Measurements from ENCODE around the gene ACR.

Gene ACR

GRCh38 chr22:50737728-50738648 is at the start of gene ACR:
TSS of gene ACR (plus strand) at chr22:50738204. CDS start at chr22:50738236, 32 bp downstream.
- Histone ChIP-seq H3K4me3 (ENCODE audit: low read depth, low read length) (no peak within 1 kb of the TSS), H3K27me3 (ENCODE audit: control insufficient read depth, insufficient read depth, low read length) (peaks cover 56% of the 10 kb centered on the region), H3K4me1 (ENCODE audit: control insufficient read depth, insufficient read depth, low read length) (no peaks in the 10 kb centered on the region), H3K36me3 (ENCODE audit: control insufficient read depth, insufficient read depth, low read length) (no peaks in the 10 kb centered on the region), H3K9me3 (ENCODE audit: control insufficient read depth, insufficient read depth, low read length) (no peaks in the 10 kb centered on the region), H3K9ac (ENCODE audit: low read depth, low read length) (no peak within 1 kb of the TSS)

- Histone ChIP-seq H3K36me3 (ENCODE audit: control insufficient read depth, insufficient read depth, low read length) (no peaks in the 10 kb centered on the region), H3K4me3 (ENCODE audit: low read depth, low read length) (no peak overlapping the region), H3K9me3 (ENCODE audit: control insufficient read depth, insufficient read depth, low read length) (no peaks in the 10 kb centered on the region), H3K27me3 (ENCODE audit: control insufficient read depth, insufficient read depth, low read length) (no peaks in the 10 kb centered on the region), H3K4me1 (ENCODE audit: control insufficient read depth, insufficient read depth, low read length) (peaks cover 2% of the 10 kb centered on the region), H3K9ac (ENCODE audit: low read depth, low read length) (no peak overlapping the region)
These were observed 49.6 kb upstream of the ACR start for GRCh38 chr22:50688448-50688847.

- Histone ChIP-seq H3K36me3 (ENCODE audit: control insufficient read depth, insufficient read depth, low read length) (no peaks in the 10 kb centered on the region), H3K4me1 (ENCODE audit: control insufficient read depth, insufficient read depth, low read length) (peaks cover 2% of the 10 kb centered on the region), H3K9me3 (ENCODE audit: control insufficient read depth, insufficient read depth, low read length) (no peaks in the 10 kb centered on the region), H3K9ac (ENCODE audit: low read depth, low read length) (no peak overlapping the region), H3K4me3 (ENCODE audit: low read depth, low read length) (no peak overlapping the region), H3K27me3 (ENCODE audit: control insufficient read depth, insufficient read depth, low read length) (peaks cover 2% of the 10 kb centered on the region)
These were observed 46.5 kb upstream of the ACR start for GRCh38 chr22:50691521-50691920.

GRCh38 chr22:50693462-50693861 is 44.5 kb upstream of the ACR start:
- H3K9me3 ChIP-seq (ENCODE audit: control insufficient read depth, insufficient read depth, low read length), result no peaks in the 10 kb centered on the region
- no peak overlapping the region for H3K9ac ChIP-seq (ENCODE audit: low read depth, low read length)
- no peak overlapping the region for H3K4me3 ChIP-seq (ENCODE audit: low read depth, low read length)
- peaks cover 2% of the 10 kb centered on the region for H3K4me1 ChIP-seq (ENCODE audit: control insufficient read depth, insufficient read depth, low read length)
- H3K36me3 ChIP-seq (ENCODE audit: control insufficient read depth, insufficient read depth, low read length), result no peaks in the 10 kb centered on the region
- H3K27me3 ChIP-seq (ENCODE audit: control insufficient read depth, insufficient read depth, low read length), result peaks cover 8% of the 10 kb centered on the region

GRCh38 chr22:50694099-50694605 is 43.9 kb upstream of the ACR start:
- Histone ChIP-seq H3K27me3 (ENCODE audit: control insufficient read depth, insufficient read depth, low read length) (peaks cover 15% of the 10 kb centered on the region), H3K4me1 (ENCODE audit: control insufficient read depth, insufficient read depth, low read length) (peaks cover 2% of the 10 kb centered on the region), H3K4me3 (ENCODE audit: low read depth, low read length) (no peak overlapping the region), H3K9me3 (ENCODE audit: control insufficient read depth, insufficient read depth, low read length) (no peaks in the 10 kb centered on the region), H3K36me3 (ENCODE audit: control insufficient read depth, insufficient read depth, low read length) (no peaks in the 10 kb centered on the region), H3K9ac (ENCODE audit: low read depth, low read length) (no peak overlapping the region)

GRCh38 chr22:50694766-50695420 is 43.1 kb upstream of the ACR start:
- Histone ChIP-seq H3K4me3 (ENCODE audit: low read depth, low read length) (no peak overlapping the region), H3K36me3 (ENCODE audit: control insufficient read depth, insufficient read depth, low read length) (no peaks in the 10 kb centered on the region), H3K27me3 (ENCODE audit: control insufficient read depth, insufficient read depth, low read length) (peaks cover 15% of the 10 kb centered on the region), H3K4me1 (ENCODE audit: control insufficient read depth, insufficient read depth, low read length) (peaks cover 2% of the 10 kb centered on the region), H3K9ac (ENCODE audit: low read depth, low read length) (no peak overlapping the region), H3K9me3 (ENCODE audit: control insufficient read depth, insufficient read depth, low read length) (no peaks in the 10 kb centered on the region)

DNA sequence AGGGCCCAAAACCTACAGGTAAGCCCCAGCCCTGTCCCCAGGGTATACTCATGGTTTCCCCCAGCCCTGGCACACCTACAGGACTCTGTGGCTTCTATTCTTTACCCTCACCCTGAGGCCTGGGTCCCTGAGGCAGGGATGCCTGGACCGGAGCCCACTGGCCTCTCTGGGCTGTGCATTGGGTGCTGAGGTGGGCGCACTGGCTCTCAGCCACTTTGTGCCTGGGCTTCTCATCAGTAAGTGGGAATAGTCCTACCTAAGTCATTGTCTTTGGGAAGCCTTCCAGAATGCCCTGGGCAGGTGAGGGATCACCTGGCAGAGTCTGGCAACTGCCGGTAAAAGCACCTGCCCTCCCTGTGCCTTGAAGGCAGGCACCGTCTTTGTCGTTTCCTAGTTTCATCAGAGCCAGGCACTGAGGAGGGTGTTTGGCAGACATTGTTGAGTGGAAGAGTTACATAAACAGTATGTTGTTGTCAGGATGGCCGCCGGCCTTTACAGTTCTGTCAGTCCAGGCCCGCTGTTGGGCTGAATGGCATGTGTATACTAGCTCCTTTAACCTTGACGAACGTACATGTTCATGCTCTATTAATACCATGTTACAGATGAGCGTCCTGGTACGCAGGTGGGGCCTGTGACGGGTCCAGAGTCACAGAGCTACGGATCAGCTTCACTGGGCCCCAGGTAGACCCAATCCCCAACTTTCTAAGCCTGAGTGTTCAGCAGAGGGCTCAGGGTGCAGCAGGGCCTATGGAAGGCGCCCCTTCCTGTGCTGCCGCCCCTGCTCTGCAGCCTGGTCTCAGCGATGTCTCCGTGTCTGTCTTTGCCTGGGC is 42.4 kb upstream of the ACR start:
- Histone ChIP-seq H3K4me1 (ENCODE audit: control insufficient read depth, insufficient read depth, low read length) (peaks cover 2% of the 10 kb centered on the region), H3K27me3 (ENCODE audit: control insufficient read depth, insufficient read depth, low read length) (peaks cover 15% of the 10 kb centered on the region), H3K9ac (ENCODE audit: low read depth, low read length) (no peak overlapping the region), H3K36me3 (ENCODE audit: control insufficient read depth, insufficient read depth, low read length) (no peaks in the 10 kb centered on the region), H3K9me3 (ENCODE audit: control insufficient read depth, insufficient read depth, low read length) (no peaks in the 10 kb centered on the region), H3K4me3 (ENCODE audit: low read depth, low read length) (no peak overlapping the region)

GRCh38 chr22:50696251-50696798 is 41.7 kb upstream of the ACR start:
- Histone ChIP-seq H3K27me3 (ENCODE audit: control insufficient read depth, insufficient read depth, low read length) (peaks cover 15% of the 10 kb centered on the region), H3K36me3 (ENCODE audit: control insufficient read depth, insufficient read depth, low read length) (no peaks in the 10 kb centered on the region), H3K9me3 (ENCODE audit: control insufficient read depth, insufficient read depth, low read length) (no peaks in the 10 kb centered on the region), H3K9ac (ENCODE audit: low read depth, low read length) (no peak overlapping the region), H3K4me1 (ENCODE audit: control insufficient read depth, insufficient read depth, low read length) (peaks cover under 1% of the 10 kb centered on the region), H3K4me3 (ENCODE audit: low read depth, low read length) (peak overlapping the region; percentile 45)

GRCh38 chr22:50696799-50697561 is 41.0 kb upstream of the ACR start:
- H3K27me3 ChIP-seq (ENCODE audit: control insufficient read depth, insufficient read depth, low read length), result peaks cover 15% of the 10 kb centered on the region

GRCh38 chr22:50697667-50698506 is 40.1 kb upstream of the ACR start:
- Histone ChIP-seq H3K4me1 (ENCODE audit: control insufficient read depth, insufficient read depth, low read length) (no peaks in the 10 kb centered on the region), H3K27me3 (ENCODE audit: control insufficient read depth, insufficient read depth, low read length) (peaks cover 15% of the 10 kb centered on the region), H3K9ac (ENCODE audit: low read depth, low read length) (no peak overlapping the region), H3K9me3 (ENCODE audit: control insufficient read depth, insufficient read depth, low read length) (no peaks in the 10 kb centered on the region), H3K4me3 (ENCODE audit: low read depth, low read length) (peak overlapping the region; percentile 37), H3K36me3 (ENCODE audit: control insufficient read depth, insufficient read depth, low read length) (peaks cover 1% of the 10 kb centered on the region)

More at GRCh38 chr22:50696799-50697561, 41.0 kb upstream of the ACR start:
- peak overlapping the region; percentile 45 for H3K4me3 ChIP-seq (ENCODE audit: low read depth, low read length)
- no peaks in the 10 kb centered on the region for H3K36me3 ChIP-seq (ENCODE audit: control insufficient read depth, insufficient read depth, low read length)
- H3K9me3 ChIP-seq (ENCODE audit: control insufficient read depth, insufficient read depth, low read length), result no peaks in the 10 kb centered on the region
- no peak overlapping the region for H3K9ac ChIP-seq (ENCODE audit: low read depth, low read length)
- no peaks in the 10 kb centered on the region for H3K4me1 ChIP-seq (ENCODE audit: control insufficient read depth, insufficient read depth, low read length)

All from iPS-15b (cell line).